Mucosa of descending colon (tissue), 3 donors: ENCODE measurements around the gene OR56A4. TPM values are rescaled to one million over a fixed set of nuclear protein-coding genes. Genes with fewer than 3 reads are reported as not detected.

Source experiments
- ATAC-seq: fragments of 200-7000 bp; cut with Tn5 transposase; one replicate; pipeline ENCODE4 v1.9.1; 2020; ENCODE audit warnings: mild to moderate bottlenecking, moderate library complexity
- DNase-seq, 3 donors: peaks; one replicate each; pipeline ENCODE4 v3.0.0-alpha.2; 2020
- H3K36me3 ChIP-seq: fragments of 200-600 bp; one replicate; pipeline ENCODE4 v1.8.0; 2021; ENCODE audit warnings: low read depth, mild to moderate bottlenecking
- H3K4me1 ChIP-seq: fragments of 200-600 bp; one replicate; pipeline ENCODE4 v1.8.0; 2021; ENCODE audit warnings: low read depth, mild to moderate bottlenecking
- H3K4me3 ChIP-seq: fragments of 200-600 bp; one replicate; pipeline ENCODE4 v1.8.0; 2021; ENCODE audit warnings: mild to moderate bottlenecking
- H3K9me3 ChIP-seq: fragments of 200-600 bp; one replicate; pipeline ENCODE4 v1.8.0; 2021; ENCODE audit warnings: mild to moderate bottlenecking
- intact Hi-C, 2 donors: fragments of 100-400 bp; cut with DNase I in 1 of 2; cut with micrococcal nuclease in 1 of 2; formaldehyde crosslinking; loops; one replicate each; pipeline versions ENCODE4 v1.11.0 to v1.11.1; 2022; cut with DNase I, micrococcal nuclease
- total RNA-seq, 3 donors: library from RNA; stranded (reverse); fragmentation: NEBNext Ultra II Directional in 2 of 3; extraction: Animal tissue kit (Norgen Biotek cat#: 25700) in 2 of 3; gene quantifications; one replicate each; pipeline versions ENCODE4 v1.2.1 to v1.2.4, GENCODE V29; 2021 to 2023
- TF ChIP-seq, protein P1 (sequence below): fragments of 200-600 bp; IDR thresholded peaks from one replicate; pipeline ENCODE4 v1.8.0; 2022; ENCODE audit warnings: antibody characterized with exemption, mild to moderate bottlenecking
- donor health status: DM: no; HTN: no; CAD: no; lungs with moderate emphysema.
- donor health status: DM: no; HTN: no; CAD: no.
- donor health status: DM: no; HTN: yes; CAD: no.

The OR56A4 gene
- total RNA-seq, 3 donors from 2014 or later, result 0.10 to 0.20 TPM; not detected in 1

DNA sequence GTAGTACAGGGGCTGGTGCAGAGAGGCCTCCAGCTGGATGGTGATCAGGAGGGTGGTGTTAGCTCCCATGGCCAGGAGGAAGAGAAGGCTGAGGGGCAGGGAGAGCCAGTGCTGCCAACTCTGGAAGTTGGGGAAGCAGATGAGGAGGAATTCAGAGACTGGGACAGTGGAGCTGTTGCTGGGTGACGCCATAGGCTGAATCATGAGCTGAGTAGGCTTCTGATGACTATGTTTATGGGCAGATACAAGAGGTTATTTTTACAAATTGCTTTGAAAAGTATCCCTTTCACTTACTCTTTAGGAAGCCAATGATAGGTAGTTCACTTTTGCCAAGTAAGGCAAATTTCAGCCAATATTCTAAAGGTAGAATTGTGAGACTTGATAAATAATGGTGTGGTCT is 20.8 kb upstream of the OR56A4 start:
- ATAC-seq (no peak), DNase-seq (no peak)
- no peaks in the 10 kb centered on the region for H3K4me1 ChIP-seq
- intact Hi-C loops, result loop anchor here in 1 of 2 donors (10.0 kb wide), 1 partner anchor 327 kb away; no protein-coding TSS in a partner anchor
- TF ChIP-seq, protein P1, sequence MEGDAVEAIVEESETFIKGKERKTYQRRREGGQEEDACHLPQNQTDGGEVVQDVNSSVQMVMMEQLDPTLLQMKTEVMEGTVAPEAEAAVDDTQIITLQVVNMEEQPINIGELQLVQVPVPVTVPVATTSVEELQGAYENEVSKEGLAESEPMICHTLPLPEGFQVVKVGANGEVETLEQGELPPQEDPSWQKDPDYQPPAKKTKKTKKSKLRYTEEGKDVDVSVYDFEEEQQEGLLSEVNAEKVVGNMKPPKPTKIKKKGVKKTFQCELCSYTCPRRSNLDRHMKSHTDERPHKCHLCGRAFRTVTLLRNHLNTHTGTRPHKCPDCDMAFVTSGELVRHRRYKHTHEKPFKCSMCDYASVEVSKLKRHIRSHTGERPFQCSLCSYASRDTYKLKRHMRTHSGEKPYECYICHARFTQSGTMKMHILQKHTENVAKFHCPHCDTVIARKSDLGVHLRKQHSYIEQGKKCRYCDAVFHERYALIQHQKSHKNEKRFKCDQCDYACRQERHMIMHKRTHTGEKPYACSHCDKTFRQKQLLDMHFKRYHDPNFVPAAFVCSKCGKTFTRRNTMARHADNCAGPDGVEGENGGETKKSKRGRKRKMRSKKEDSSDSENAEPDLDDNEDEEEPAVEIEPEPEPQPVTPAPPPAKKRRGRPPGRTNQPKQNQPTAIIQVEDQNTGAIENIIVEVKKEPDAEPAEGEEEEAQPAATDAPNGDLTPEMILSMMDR, result no peak
- H3K4me3 ChIP-seq, result no peak overlapping the region
- no peaks in the 10 kb centered on the region for H3K9me3 ChIP-seq
- H3K36me3 ChIP-seq, result no peaks in the 10 kb centered on the region

DNA sequence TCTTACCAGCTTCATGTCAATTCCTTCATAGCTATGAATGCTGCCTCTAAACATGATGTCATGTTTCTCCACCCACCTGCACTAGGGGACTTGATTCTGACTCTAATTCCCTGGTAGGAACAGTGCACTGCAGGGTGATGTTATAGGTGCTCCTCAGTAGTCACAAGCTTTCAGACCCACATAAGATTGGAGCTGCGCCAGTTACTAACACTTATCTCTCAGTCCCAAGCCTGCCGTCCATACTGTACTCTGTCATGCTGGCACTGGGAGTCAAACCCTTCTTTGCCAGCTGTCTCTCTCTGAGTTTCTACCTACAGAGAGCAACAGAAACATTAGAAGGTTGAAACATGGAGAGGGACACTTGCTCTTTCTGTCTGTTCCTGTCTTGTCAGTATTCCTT is 18.3 kb upstream of the OR56A4 start:
- ATAC-seq (no peak), DNase-seq (no peak)
- Histone ChIP-seq H3K36me3 (no peaks in the 10 kb centered on the region), H3K4me1 (no peaks in the 10 kb centered on the region), H3K9me3 (no peaks in the 10 kb centered on the region), H3K4me3 (no peak overlapping the region)
- TF ChIP-seq, protein P1, result no peak
- intact Hi-C loops, result loop anchor here in 1 of 2 donors (10.0 kb wide), 1 partner anchor 330 kb away; no protein-coding TSS in a partner anchor

DNA sequence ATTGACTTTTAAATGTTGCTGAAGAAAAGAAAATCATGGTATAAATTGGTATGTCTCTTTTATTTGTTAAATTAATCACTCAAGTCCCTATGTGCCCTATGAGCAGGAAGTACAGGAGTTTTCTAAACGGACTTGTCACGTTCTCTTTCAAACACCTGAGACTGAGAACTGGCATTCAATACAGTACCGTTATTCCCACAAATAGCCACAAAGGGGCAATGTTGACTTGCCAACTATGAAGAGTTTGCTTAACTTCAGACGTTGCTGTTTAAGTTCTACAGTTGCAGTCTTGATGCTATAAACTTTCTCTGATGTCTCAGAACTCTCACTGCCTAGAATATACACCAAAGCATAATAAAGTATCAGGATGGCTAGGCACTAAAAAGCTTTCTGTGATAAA is 16.2 kb upstream of the OR56A4 start:
- ATAC-seq (peak; percentile 55), DNase-seq (peak in 1 of 3 donors; percentile 59)
- Histone ChIP-seq H3K4me3 (no peak overlapping the region), H3K9me3 (no peaks in the 10 kb centered on the region), H3K36me3 (no peaks in the 10 kb centered on the region), H3K4me1 (no peaks in the 10 kb centered on the region)
- intact Hi-C loops, result loop anchor here in 1 of 2 donors (10.0 kb wide), 1 partner anchor 332 kb away; no protein-coding TSS in a partner anchor
- TF ChIP-seq, protein P1, result no peak

DNA sequence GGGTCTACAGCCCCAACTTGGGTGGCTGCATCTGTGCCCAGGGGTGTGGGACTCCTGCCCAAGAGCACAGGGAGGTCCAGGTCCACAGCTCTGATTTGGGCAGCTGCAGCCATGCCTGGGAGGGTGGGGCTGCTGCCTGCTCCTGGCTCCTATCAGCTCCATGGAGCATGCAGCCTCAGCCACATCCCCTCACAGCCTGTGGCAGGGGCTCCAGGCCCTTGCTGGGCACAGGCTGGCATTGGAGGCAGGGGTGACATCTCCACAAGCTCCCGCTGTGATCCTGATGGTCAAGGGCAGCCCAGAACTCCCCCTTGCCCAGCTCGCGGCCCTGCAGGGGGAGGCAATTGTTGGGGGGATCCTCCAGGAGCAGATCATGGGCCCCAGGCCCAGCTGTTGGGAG is 6.3 kb upstream of the OR56A4 start:
- TF ChIP-seq, protein P1, result no peak
- ATAC-seq, result no peak
- intact Hi-C loops, result no loop called here

DNA sequence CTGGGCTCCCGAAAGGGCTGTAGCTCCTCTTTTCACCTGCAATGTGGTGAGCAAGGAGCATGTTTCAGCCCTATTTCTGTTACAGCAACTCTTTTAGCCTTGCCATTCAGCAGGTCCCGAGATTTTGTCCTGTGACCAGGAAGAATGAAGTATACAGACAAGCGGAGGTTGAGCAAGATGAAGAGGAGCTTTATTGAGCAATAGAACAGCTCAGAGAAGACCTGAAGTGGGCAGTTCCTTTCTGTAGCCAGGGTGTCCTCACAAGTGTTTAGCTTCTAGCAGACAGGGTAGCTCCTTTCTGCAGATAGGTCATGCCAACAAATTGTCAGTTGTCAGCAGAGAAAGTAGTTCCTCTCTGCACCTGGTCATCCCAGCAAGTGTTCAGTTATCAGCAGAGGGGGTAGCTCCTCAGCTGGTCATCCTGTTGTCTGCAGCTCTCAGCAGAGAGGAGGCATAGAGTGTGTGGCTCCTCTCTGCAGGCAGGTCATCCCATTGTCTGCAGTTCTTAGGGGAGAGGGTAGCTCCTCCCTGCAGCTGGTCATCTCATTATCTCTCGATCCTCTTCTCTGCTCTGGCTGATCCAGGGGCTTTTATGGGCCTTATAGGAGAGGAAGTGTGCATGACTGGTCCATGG is 5.4 kb upstream of the OR56A4 start:
- Histone ChIP-seq H3K4me3 (no peak overlapping the region), H3K36me3 (no peaks in the 10 kb centered on the region), H3K4me1 (no peaks in the 10 kb centered on the region), H3K9me3 (no peaks in the 10 kb centered on the region)
- DNase-seq, result no peak
- ATAC-seq, result no peak
- intact Hi-C loops, result no loop called here
- TF ChIP-seq, protein P1, result no peak

More for the DNA sequence above, 6.3 kb upstream of the OR56A4 start:
- H3K4me1 ChIP-seq, result no peaks in the 10 kb centered on the region
- no peaks in the 10 kb centered on the region for H3K36me3 ChIP-seq
- no peak for DNase-seq
- no peaks in the 10 kb centered on the region for H3K9me3 ChIP-seq
- H3K4me3 ChIP-seq, result no peak overlapping the region
